HCT116 (cell line): ENCODE results near the gene GPR45.

Experiments used
- CEBPB ChIP-seq: IDR thresholded peaks from 2 replicates; pipeline ENCODE4 v1.6.1; 2012; ENCODE audit warnings: low read depth
- CTCF ChIP-seq, 3 experiments: fragments of 200-600 bp in 1 of 3; sonication (generic) in 1 of 3; IDR thresholded peaks in 2 of 3; conservative IDR thresholded peaks in 1 of 3; 2 replicates each; pipeline ENCODE4 v1.5.1; 2012 to 2017; ENCODE audit warnings: low read depth in 2 of 3, low read length in 2 of 3, antibody characterized with exemption in 1 of 3, borderline replicate concordance in 1 of 3, control low read depth in 1 of 3, mild to moderate bottlenecking in 1 of 3, mixed read lengths in 1 of 3, mixed run types in 1 of 3, moderate library complexity in 1 of 3; ENCODE audit not compliant: insufficient read depth in 1 of 3
- JUND ChIP-seq: IDR thresholded peaks from 2 replicates; pipeline ENCODE4 v1.6.1; 2012
- MAX ChIP-seq: IDR thresholded peaks from 2 replicates; pipeline ENCODE4 v1.6.1; 2012
- REST ChIP-seq: IDR thresholded peaks from 2 replicates; pipeline ENCODE4 v1.6.1; 2012; ENCODE audit warnings: low read depth
- SIN3A ChIP-seq: IDR thresholded peaks from 2 replicates; pipeline ENCODE4 v1.6.1; 2012; ENCODE audit warnings: low read depth

- no peak for TF ChIP-seq SIN3A
- no peak for TF ChIP-seq CTCF (IDR thresholded peaks at IDR 0.05 in 2 of 3, conservative IDR thresholded peaks at IDR 0.05 in 1 of 3; ENCODE audit: borderline replicate concordance in 1 of 3, insufficient read depth in 1 of 3, low read depth in 2 of 3, low read length in 2 of 3)
- TF ChIP-seq MAX = no peak
- no peak for TF ChIP-seq JUND
- TF ChIP-seq CEBPB = no peak
- no peak for TF ChIP-seq REST
Measured at GRCh38 chr2:105242286-105242993, 897 bp downstream of the GPR45 start.
